Fibroblast of villous mesenchyme (primary cell): ENCODE results near the gene SHCBP1L. TPM values are rescaled to one million over a fixed set of nuclear protein-coding genes. Genes with fewer than 3 reads are reported as not detected.

Experiments used
- DNase-seq: peaks from one replicate; pipeline ENCODE4 v3.0.0-alpha.2; 2010; ENCODE audit warnings: low read depth
- H3K4me3 ChIP-seq: 2 replicates; pipeline ENCODE4 v1.5.1; 2011; ENCODE audit warnings: low read depth, mild to moderate bottlenecking, low read length
- CTCF ChIP-seq: IDR thresholded peaks from 2 replicates; pipeline ENCODE4 v1.5.1; 2012; ENCODE audit warnings: low read depth, mild to moderate bottlenecking, low read length; ENCODE audit not compliant: insufficient read depth
- total RNA-seq: library from RNA; depleted of rRNA; stranded (reverse); fragments of >200 nt; gene quantifications from 2 replicates; pipeline ENCODE4 v1.2.3, GENCODE V29; 2012

Gene SHCBP1L
- total RNA-seq, 1 donor = under 0.01 TPM

DNA sequence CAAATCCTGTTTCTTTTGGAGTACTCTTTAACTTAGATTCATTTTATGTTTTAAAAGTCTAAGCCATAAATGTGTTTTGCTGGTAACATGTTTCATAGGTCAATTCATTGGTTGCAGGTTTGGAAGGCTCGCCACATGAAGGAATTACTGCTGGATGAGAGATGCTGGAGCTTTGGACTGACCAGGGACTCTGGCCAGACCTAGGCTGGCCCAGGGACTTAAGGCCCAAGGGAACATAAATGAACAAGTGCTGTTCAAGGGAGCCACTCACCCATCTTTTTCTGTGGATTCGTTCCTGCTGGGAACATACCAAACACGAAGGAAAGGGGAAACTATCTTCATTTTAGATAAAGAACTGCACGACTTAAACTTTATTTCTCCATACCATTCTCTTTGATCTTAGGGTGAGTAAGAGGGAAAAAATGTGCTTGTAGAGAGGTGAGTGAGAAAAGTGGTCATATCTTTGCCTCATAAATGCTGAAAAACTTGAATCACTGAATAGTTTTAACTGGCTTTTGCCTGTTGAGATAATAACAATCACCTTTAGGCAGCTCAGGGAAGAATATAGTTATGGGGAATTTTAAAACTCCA, 15.3 kb upstream of the SHCBP1L start:
- DNase-seq = peak; percentile 10
- H3K4me3 ChIP-seq = no peak overlapping the region
- no peak for TF ChIP-seq CTCF

DNA sequence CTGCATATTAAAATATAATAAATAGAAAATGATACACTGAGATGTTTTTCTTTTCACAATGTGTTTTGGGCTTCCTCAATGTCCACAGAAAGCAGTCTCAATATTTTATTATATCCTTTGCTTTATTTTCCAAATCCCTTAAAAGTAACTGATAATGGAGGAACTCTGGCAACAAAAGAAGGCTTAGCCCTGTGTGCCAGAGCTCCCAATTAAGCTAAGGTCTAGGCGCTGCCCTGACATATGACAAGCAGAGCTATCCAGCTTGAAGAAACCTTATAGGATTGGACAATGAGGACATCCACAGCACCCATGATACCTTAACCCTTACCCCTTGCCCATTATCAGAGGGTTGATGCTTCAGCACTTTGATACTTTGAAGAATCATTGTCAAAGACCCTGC, 12.9 kb upstream of the SHCBP1L start:
- no peak overlapping the region for H3K4me3 ChIP-seq
- DNase-seq = no peak
- no peak for TF ChIP-seq CTCF

DNA sequence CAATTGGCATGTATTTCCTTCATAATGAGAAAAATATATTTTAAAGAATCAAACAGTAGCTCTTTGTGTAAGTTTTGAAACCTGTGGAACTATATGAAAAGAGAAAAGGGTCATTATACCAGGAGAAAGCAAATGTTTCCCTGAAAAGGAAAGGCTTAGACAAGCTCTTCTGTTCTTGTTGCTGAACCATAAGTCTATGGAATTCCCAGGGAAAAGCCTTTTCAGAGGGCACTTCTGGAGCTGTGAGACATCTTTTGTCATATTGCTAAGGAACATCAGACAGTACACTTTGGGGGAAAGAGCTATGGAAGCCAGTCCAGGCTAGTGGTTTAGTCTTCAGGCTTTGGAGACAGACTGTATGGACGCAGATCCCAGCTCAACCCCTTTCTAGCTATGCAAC, 12.1 kb upstream of the SHCBP1L start:
- no peak for DNase-seq
- H3K4me3 ChIP-seq = no peak overlapping the region
- no peak for TF ChIP-seq CTCF

DNA sequence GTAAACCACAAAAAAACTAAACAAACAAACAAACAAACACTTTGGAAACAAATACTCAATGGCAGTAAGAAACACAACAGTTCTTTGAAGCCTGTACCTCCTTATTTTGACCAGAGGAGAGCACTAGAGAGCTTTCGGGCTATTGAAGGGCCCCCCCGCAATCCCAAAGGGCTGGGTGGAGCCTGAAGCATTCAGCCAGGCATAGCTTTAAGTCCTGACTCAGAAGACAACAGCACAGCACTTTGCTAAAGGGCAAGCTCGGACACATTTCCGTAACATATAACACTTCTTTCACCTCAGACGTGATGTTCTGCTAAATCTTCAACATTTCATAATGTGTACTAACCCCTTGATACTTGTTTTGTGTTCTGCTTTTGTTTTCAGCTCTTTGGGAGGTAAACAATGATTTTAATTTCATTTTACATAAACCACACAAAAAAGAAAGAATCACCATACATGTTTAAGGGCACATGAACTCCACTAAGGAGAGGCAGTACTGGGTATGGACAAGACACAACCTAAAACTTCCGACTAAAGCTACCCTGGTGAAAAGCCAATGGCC, 9.7 kb upstream of the SHCBP1L start:
- TF ChIP-seq CTCF = peak; percentile 97
- DNase-seq = peak; percentile 95
- H3K4me3 ChIP-seq = peak overlapping the region; percentile 36

DNA sequence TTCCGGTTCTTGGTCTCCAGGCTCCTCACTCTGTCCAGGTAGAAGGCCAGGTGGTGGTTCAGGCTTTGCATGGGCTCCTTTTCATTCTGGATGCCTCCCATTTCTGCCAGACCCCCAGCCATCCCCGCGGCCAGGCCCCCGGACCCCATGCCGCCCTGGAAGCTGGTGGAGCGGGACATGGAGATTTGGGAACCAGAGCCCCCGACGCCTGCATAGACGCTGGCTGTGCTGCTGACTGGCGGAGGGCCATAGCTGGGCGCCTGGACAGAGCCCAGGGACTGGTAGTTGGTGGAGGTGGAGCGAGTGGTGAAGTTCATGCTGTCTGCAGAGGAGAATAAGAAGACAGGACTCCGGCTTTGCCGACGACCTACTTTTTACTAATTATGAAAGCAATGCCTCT, 7.1 kb upstream of the SHCBP1L start:
- DNase-seq = no peak
- no peak for TF ChIP-seq CTCF

GRCh38 chr1:182957902-182958395, 5.0 kb upstream of the SHCBP1L start:
- H3K4me3 ChIP-seq = no peak overlapping the region
- no peak for TF ChIP-seq CTCF
- DNase-seq = no peak

More for the DNA sequence above, 7.1 kb upstream of the SHCBP1L start:
- H3K4me3 ChIP-seq = no peak overlapping the region
